ENCODE data around the gene BTBD7. TPM values are rescaled to one million over a fixed set of nuclear protein-coding genes. Genes with fewer than 3 reads are reported as not detected.

The BTBD7 gene
- total and polyA plus RNA-seq, 9 of the 15 experiments (the other 6 are each of a cell fraction or from before 2014, with no cell fraction given), result 2.5 to 12.9 (median 6.2) TPM

- Histone ChIP-seq H3K4me1 (replicated peaks in 1 of 2; ENCODE audit: control insufficient read depth in 2 of 2, insufficient read depth in 2 of 2, low read length in 2 of 2) (peaks cover 0 to 7% of the 10 kb centered on the region in 2 experiments; a peak in 1 of 5 replicates), H3K27ac (ENCODE audit: extremely low read depth, low read depth, low read length) (no peak overlapping the region), H3K79me2 (ENCODE audit: control insufficient read depth, insufficient read depth, low read length) (peaks cover 29% of the 10 kb centered on the region), H4K20me1 (replicated peaks; ENCODE audit: control insufficient read depth, insufficient read depth, low read length) (no peaks in the 10 kb centered on the region), H3K9me3 (replicated peaks; ENCODE audit: control insufficient read depth, insufficient read depth, low read depth, low read length) (no peaks in the 10 kb centered on the region), H3K27me3 (ENCODE audit: control insufficient read depth in 2 of 2, insufficient read depth in 2 of 2, low read length in 2 of 2) (no peaks in the 10 kb centered on the region), H3K36me3 (ENCODE audit: control insufficient read depth, insufficient read depth, low read length) (peaks cover 20% of the 10 kb centered on the region; the same call in 1 of the 3 replicates), H3K9me1 (ENCODE audit: control insufficient read depth, insufficient read depth, low read length) (no peaks in the 10 kb centered on the region), H3K9ac (ENCODE audit: insufficient read depth in 1 of 2, low read depth in 2 of 2, low read length in 2 of 2) (no peak overlapping the region), H3K4me2 (ENCODE audit: insufficient read depth, low read length) (no peak overlapping the region), H2AFZ (ENCODE audit: low read depth, low read length) (no peak overlapping the region), H3K4me3 (no peak overlapping the region)
- DNase-seq (ENCODE audit: extremely low read depth in 1 of 4, low spot score in 3 of 4) (no peak), ATAC-seq (no peak), FAIRE-seq (no peak)
- BruUV-seq (replicated peaks), result no TSS peak
- ChIA-PET CTCF (ENCODE audit: low intra/inter-chr PET ratio) (no interaction called here), POLR2A (no interaction called here)
- intact Hi-C loops (cut with micrococcal nuclease), result no loop called here
- in situ Hi-C loops (cut with MboI), result no loop called here
- WGBS (ENCODE audit: insufficient coverage, low coverage, missing lambda C conversion rate), result 86% methylated on average over 7 of the region's 7 CpGs
- no peak for TF ChIP-seq ZNF175 (CRISPR knock-in tag; IDR thresholded peaks at IDR 0.05; ENCODE audit: low read depth)
- no peak for TF ChIP-seq CCAR2 (IDR thresholded peaks at IDR 0.05; ENCODE audit: low read depth, low read length)
- TF ChIP-seq TAF15 (IDR thresholded peaks at IDR 0.05; ENCODE audit: low read depth, low read length), result no peak
- TF ChIP-seq TFAM (CRISPR knock-in tag; conservative IDR thresholded peaks at IDR 0.05), result no peak
- no peak for TF ChIP-seq PYGO2 (tag; IDR thresholded peaks at IDR 0.05)
- no peak for TF ChIP-seq PBX2 (CRISPR knock-in tag; IDR thresholded peaks at IDR 0.05; ENCODE audit: low read depth)
- TF ChIP-seq PBX2 (tag; conservative IDR thresholded peaks at IDR 0.05; ENCODE audit: low read depth), result no peak
- no peak for TF ChIP-seq MBD1 (CRISPR knock-in tag; IDR thresholded peaks at IDR 0.05)
- TF ChIP-seq, protein P1, sequence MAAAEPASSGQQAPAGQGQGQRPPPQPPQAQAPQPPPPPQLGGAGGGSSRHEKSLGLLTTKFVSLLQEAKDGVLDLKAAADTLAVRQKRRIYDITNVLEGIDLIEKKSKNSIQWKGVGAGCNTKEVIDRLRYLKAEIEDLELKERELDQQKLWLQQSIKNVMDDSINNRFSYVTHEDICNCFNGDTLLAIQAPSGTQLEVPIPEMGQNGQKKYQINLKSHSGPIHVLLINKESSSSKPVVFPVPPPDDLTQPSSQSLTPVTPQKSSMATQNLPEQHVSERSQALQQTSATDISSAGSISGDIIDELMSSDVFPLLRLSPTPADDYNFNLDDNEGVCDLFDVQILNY (CRISPR knock-in tag; IDR thresholded peaks at IDR 0.05), result no peak
- TF ChIP-seq ZNF740 (CRISPR knock-in tag; IDR thresholded peaks at IDR 0.05), result no peak
- no peak for TF ChIP-seq ZNF740 (tag; IDR thresholded peaks at IDR 0.05)
- TF ChIP-seq, protein P2, sequence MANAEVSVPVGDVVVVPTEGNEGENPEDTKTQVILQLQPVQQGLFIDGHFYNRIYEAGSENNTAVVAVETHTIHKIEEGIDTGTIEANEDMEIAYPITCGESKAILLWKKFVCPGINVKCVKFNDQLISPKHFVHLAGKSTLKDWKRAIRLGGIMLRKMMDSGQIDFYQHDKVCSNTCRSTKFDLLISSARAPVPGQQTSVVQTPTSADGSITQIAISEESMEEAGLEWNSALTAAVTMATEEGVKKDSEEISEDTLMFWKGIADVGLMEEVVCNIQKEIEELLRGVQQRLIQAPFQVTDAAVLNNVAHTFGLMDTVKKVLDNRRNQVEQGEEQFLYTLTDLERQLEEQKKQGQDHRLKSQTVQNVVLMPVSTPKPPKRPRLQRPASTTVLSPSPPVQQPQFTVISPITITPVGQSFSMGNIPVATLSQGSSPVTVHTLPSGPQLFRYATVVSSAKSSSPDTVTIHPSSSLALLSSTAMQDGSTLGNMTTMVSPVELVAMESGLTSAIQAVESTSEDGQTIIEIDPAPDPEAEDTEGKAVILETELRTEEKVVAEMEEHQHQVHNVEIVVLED (CRISPR knock-in tag; IDR thresholded peaks at IDR 0.05), result no peak
- no peak for TF ChIP-seq ZNF274 (IDR thresholded peaks at IDR 0.05; ENCODE audit: borderline replicate concordance, low read depth, low read length)
- TF ChIP-seq NR2C2 (CRISPR knock-in tag; IDR thresholded peaks at IDR 0.05), result no peak
- no peak for TF ChIP-seq NR2C2 (tag; IDR thresholded peaks at IDR 0.05)
Observed at GRCh38 chr14:93201155-93201704, 131.6 kb downstream of the BTBD7 start.

Measured in K562 (cell line).